GM13977 (cell line): ENCODE measurements around the gene PARP3.
"Not testable (repeated sequence)": the region's sequence is repeated elsewhere in the genome, so short reads cannot be mapped to it uniquely, and the experiment has no call there.

Experiments used
- DNase-seq: peaks from one replicate; pipeline ENCODE4 v3.0.0; 2012; ENCODE audit warnings: low spot score
- in situ Hi-C: fragments of 300-500 bp; cut with MboI; formaldehyde crosslinking; loops from one replicate; pipeline ENCODE4 v1.12.0; 2022; ENCODE audit warnings: low sequenced_read_pairs, low pct_unique_long_range_greater_than_20kb, mixed read lengths, inconsistent platforms; ENCODE audit not compliant: unreplicated experiment
- TF ChIP-seq, protein P1 (sequence below): IDR thresholded peaks from 2 replicates; pipeline ENCODE4 v1.5.1; 2012; ENCODE audit warnings: mild to moderate bottlenecking, control low read depth; ENCODE audit not compliant: insufficient read depth; ENCODE audit errors: extremely low read depth, missing control alignments

Gene PARP3

DNA sequence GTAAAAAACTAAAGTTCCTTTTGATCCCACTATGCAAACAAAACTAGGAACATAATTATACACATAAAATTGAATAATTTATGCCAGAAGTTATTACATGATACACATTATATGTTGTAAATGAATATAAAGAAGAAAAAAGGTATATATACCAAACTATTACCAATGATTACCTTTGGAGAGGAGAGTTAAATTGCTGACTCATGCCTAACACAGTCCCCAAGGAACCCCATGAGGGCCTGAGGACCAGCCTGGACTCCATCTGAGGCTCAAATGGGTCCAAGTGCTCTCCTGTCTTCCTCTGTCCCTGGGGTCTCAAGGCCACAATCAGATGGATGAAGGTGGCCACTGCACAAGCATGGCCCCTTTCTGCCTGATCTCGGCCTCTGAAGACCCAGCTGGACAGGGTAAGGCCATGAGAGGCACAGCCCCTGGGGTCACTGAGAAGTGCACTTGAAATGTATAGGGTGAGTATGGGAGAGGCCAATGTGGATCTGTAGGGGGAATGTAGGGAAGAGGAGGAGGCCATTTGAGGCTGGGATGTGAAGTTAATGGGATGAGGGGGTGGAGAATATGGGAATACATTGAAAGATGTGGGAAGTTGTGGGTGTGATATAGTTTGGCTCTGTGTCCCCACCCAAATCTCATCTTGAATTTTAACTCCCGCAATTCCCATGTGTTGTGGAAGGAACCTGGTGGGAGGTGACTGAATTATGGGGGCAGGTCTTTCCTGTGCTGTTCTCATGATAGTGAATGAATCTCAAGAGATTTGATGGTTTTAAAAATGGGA is 37.9 kb upstream of the PARP3 start:
- TF ChIP-seq, protein P1, sequence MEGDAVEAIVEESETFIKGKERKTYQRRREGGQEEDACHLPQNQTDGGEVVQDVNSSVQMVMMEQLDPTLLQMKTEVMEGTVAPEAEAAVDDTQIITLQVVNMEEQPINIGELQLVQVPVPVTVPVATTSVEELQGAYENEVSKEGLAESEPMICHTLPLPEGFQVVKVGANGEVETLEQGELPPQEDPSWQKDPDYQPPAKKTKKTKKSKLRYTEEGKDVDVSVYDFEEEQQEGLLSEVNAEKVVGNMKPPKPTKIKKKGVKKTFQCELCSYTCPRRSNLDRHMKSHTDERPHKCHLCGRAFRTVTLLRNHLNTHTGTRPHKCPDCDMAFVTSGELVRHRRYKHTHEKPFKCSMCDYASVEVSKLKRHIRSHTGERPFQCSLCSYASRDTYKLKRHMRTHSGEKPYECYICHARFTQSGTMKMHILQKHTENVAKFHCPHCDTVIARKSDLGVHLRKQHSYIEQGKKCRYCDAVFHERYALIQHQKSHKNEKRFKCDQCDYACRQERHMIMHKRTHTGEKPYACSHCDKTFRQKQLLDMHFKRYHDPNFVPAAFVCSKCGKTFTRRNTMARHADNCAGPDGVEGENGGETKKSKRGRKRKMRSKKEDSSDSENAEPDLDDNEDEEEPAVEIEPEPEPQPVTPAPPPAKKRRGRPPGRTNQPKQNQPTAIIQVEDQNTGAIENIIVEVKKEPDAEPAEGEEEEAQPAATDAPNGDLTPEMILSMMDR: no peak
- DNase-seq: no peak
- in situ Hi-C loops: no loop called here

DNA sequence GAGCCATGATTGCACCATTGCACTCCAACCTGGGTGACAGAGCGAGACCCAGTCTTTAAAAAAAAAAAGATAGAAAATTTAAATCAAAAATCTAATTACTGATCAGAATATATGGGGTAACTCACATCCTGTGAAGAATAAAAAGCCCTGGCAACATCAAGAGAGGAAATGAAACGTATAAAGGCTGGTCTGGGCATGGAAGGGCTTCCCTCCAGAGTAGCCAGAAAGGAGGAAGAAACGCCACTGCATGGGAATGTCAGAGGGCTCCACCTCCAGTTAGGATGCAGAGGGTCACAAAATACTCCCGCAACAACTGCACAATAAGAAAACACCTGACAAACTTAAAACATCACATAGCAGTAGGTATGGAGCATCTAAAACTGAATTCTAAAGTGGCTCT is 34.1 kb upstream of the PARP3 start:
- TF ChIP-seq, protein P1: no peak
- in situ Hi-C loops: no loop called here
- DNase-seq: no peak

DNA sequence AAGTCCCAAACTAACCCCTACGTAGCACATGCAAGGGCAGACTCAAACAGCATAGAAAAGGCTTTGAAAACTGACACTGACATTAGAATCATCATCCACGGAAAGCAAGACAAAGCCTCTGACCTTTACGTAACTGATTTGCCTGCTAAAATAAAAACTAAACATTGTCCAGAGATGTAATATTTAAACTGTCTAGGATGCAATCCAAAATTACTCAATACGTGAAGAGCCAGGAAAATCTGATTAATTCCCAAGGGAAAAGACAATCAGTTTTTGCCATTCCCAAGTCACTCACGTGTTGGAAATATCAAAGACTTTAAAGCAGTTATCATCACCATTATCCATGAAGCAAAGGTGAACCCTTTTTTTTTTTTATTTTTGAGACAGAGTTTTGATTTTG is 25.7 kb upstream of the PARP3 start:
- in situ Hi-C loops: no loop called here
- TF ChIP-seq, protein P1: no peak
- no peak for DNase-seq

DNA sequence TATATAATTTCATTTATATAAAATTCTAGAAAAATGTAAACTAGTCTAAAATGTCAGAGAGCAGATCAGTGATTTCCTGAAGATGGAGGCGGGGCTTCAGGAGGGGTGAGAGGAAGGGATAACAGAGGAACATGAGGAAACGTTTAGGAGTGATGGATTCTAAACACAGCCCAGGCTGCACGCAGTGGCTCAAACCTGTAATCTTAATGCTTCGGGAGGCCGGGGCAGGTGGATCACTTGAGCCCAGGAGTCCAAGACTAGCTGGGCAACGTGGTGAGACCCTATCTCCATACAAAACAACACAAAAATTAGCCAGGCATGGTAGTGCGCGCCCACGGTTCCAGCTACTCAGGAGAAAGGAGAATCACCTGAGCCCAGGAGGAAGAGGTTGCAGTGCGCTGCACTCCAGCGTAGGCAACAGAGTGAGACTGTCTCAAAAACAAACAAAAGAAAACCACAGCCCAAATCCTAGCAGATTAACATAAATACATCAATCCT is 21.0 kb upstream of the PARP3 start:
- in situ Hi-C loops: no loop called here
- DNase-seq: no peak
- TF ChIP-seq, protein P1: no peak

DNA sequence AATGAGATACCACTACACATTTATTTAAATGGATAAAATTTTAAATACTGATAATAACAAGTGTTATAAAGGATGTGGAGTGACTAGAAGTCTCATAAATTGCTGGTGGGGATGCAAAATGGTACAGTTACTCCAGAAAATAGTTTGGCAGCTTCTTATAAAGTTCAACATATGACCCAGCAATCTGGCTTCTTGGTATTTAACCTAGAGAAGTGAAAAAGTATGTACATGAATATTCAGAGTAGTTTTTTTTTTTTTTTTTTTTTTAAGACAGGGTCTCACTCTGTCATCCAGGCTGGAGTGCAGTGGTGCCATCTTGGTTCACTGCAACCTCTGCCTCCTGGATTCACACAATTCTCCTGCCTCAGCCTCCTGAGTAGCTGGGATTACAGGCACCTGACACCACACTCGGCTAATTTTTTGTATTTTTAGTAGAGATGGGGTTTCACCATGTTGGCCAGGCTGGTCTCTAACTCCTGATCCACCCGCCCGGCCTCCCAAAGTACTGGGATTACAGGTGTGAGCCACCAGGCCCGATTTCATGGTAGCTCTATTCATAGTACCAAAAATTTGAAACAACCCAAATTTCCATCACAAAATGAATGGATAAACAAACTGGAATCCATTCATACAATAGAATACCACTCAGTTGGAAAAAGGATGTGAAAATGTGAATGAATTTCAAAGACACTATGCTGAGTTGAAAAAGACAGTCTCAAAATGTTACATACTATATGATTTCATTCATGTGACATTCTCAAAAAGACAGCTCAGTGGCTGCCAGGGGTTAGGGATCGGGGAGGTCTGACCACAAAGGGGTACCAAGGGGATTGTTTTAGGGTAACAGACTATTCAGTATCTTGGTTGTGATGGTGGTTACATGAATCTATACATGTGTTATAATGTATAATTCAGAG is 14.8 kb upstream of the PARP3 start:
- in situ Hi-C loops: no loop called here
- TF ChIP-seq, protein P1: no peak
- DNase-seq: no peak

DNA sequence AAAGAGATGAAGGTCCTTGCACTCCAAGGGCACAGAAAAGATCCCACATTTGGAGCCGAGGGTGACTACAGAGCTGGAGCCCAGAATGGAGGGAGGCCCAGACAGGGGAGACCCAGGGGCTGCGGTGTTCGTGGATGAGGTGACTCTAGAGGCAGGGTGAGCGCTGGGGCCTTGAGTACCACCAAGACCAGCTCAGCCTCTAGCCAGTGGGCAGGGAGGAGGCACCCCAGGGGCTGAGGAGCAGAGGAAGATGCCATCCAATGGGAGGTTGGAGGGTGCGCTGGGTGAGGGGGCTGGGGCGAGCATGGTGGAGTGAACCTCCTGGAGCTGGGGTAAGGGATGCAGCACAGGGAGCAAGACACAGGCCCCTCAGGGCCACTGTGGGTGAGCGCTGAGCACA is 13.7 kb upstream of the PARP3 start:
- TF ChIP-seq, protein P1: no peak
- in situ Hi-C loops: no loop called here
- DNase-seq: no peak

DNA sequence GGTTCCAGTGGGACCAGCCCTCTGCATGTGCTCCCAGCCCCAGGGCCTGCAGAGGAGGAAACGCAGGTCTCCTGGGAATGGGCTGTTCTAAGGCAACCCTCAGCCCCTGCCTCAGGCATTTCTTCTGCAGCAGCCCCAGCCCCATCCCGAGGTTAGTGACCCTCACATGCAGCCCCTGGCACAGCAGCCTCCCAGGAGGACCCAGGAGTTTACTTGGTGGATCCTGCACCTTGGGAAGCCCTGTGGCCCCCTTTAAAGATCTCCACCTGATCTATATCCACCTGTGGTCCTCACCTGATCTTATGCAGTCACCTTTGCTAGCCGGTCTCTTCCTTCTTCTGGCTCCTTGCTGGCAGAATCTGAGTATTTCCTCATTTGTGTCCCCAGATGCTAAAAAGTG is 13.2 kb upstream of the PARP3 start:
- in situ Hi-C loops, DNase-seq: not testable (repeated sequence)
